Immature natural killer cell (primary cell): ENCODE results near the gene RBM28. TPM values are rescaled to one million over a fixed set of nuclear protein-coding genes. Genes with fewer than 3 reads are reported as not detected.
"Not testable (repeated sequence)": the region's sequence is repeated elsewhere in the genome, so short reads cannot be mapped to it uniquely, and the experiment has no call there.

Source experiments
- DNase-seq, 3 donors: peaks; one replicate each; pipeline ENCODE4 v3.0.0; 2022; ENCODE audit warnings: mixed read lengths in 1 of 3
- H3K27ac Mint-ChIP-seq, 6 donors: one replicate each; pipeline ENCODE4 v1.8.0; 2020; ENCODE audit warnings: mixed read lengths in 6 of 6, mild to moderate bottlenecking in 5 of 6, inconsistent platforms in 4 of 6, moderate library complexity in 3 of 6
- H3K27me3 Mint-ChIP-seq, 3 donors: one replicate each; pipeline ENCODE4 v1.8.0; 2020 to 2021; ENCODE audit warnings: low read depth in 3 of 3, mild to moderate bottlenecking in 3 of 3, mixed read lengths in 3 of 3, moderate library complexity in 3 of 3, inconsistent platforms in 1 of 3
- H3K36me3 Mint-ChIP-seq, 3 donors: one replicate each; pipeline ENCODE4 v1.8.0; 2020; ENCODE audit warnings: mixed read lengths in 3 of 3, inconsistent platforms in 2 of 3, mild to moderate bottlenecking in 2 of 3
- H3K4me1 Mint-ChIP-seq, 2 donors: one replicate each; pipeline ENCODE4 v1.8.0; 2020; ENCODE audit warnings: inconsistent platforms in 2 of 2, mild to moderate bottlenecking in 2 of 2, mixed read lengths in 2 of 2, moderate library complexity in 1 of 2
- H3K4me3 Mint-ChIP-seq, 5 donors: one replicate each; pipeline ENCODE4 v1.8.0; 2020; ENCODE audit warnings: mild to moderate bottlenecking in 5 of 5, mixed read lengths in 5 of 5, inconsistent platforms in 3 of 5, moderate library complexity in 3 of 5
- H3K9me3 Mint-ChIP-seq, 6 donors: one replicate each; pipeline ENCODE4 v1.8.0; 2020; ENCODE audit warnings: mild to moderate bottlenecking in 6 of 6, mixed read lengths in 6 of 6, inconsistent platforms in 4 of 6, moderate library complexity in 3 of 6
- polyA plus RNA-seq, 3 donors: library from polyadenylated mRNA; unstranded; fragments of 300-500 nt; fragmentation: Illumina TruSeq; gene quantifications; one replicate each; pipeline ENCODE4 v1.2.3, GENCODE V29; 2021

The RBM28 gene
- polyA plus RNA-seq, 3 donors from 2014 or later: 3.0 to 14.1 (median 7.5) TPM

DNA sequence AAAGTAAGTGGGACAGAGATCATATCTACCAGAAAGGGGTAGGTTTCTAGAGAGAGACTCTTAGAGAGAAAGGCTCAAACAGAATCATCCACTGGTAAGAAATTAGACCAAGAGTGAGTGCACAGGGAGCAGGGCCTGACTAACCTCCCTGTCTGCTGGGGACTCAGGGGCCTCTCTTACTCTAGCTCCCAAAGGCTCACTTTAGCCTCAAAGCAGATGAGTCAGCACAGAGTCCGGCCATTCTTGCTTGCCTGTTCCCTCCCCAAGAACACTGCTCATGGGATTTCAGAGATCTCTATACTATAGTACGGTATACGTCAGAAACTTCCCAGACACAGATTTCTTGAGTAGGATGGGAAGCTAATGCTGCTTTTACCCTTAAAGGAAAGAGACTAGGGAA is 32.7 kb downstream of the RBM28 start:
- Mint-ChIP-seq H3K36me3 (peaks cover 75 to 89% (median 78%) of the 10 kb centered on the region in 3 donors), H3K4me3 (no peak overlapping the region), H3K27me3 (peaks cover 0 to 5% (median 2%) of the 10 kb centered on the region in 3 donors), H3K27ac (peak overlapping the region in 2 of 6 donors; percentile 27 to 35), H3K4me1 (peaks cover 27 to 39% of the 10 kb centered on the region in 2 donors), H3K9me3 (no peaks in the 10 kb centered on the region)
- no peak for DNase-seq

DNA sequence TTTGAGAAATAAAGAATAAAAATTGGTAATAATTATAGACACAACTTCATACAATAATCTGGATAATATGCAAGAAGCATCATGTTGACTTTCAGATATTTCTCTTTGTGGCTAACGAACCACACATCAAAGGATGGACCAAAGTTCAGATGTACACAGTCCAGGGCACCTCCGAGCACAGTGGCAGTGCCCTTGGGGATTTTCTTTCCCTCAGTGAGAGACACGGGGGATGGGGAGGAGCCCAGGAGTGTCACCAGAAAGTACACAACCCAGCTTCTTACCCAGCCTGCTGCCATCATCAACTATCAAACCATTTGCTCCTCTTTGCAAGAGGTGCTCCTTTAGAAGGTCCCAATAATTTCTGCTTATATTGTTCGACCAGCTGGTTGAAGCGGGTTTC is 33.2 kb downstream of the RBM28 start:
- Mint-ChIP-seq H3K27ac (peak overlapping the region in 1 of 6 donors; percentile 27), H3K36me3 (peaks cover 75 to 89% (median 78%) of the 10 kb centered on the region in 3 donors), H3K27me3 (peaks cover 0 to 5% (median 0%) of the 10 kb centered on the region in 3 donors), H3K4me3 (no peak overlapping the region), H3K9me3 (no peaks in the 10 kb centered on the region), H3K4me1 (peaks cover 23 to 34% of the 10 kb centered on the region in 2 donors)
- DNase-seq: no peak

DNA sequence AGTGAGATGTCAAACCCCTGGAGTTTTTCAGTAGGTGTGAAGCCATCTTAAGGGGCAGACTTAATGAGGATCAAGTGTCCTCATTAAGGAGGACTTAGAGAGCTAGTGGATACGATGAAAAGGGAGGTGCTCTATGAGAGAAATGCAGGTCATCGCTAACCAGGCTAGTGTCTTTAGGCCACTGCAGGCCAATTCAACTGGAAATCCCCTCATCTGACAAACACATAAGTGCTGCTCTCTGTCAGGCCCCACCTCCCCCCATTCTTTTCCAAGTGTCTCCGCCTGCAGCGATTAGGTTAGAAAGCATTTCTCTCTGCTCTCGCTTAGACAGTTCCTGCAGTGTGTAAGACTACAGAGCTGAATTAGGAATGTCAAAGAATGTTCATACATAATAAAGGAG is 33.7 kb downstream of the RBM28 start:
- Mint-ChIP-seq H3K36me3 (peaks cover 75 to 90% (median 76%) of the 10 kb centered on the region in 3 donors), H3K4me1 (peaks cover 18 to 28% of the 10 kb centered on the region in 2 donors), H3K27me3 (peaks cover 0 to 5% (median 0%) of the 10 kb centered on the region in 3 donors), H3K9me3 (no peaks in the 10 kb centered on the region), H3K4me3 (no peak overlapping the region), H3K27ac (peak overlapping the region in 2 of 6 donors; percentile 22 to 25)
- DNase-seq: no peak

DNA sequence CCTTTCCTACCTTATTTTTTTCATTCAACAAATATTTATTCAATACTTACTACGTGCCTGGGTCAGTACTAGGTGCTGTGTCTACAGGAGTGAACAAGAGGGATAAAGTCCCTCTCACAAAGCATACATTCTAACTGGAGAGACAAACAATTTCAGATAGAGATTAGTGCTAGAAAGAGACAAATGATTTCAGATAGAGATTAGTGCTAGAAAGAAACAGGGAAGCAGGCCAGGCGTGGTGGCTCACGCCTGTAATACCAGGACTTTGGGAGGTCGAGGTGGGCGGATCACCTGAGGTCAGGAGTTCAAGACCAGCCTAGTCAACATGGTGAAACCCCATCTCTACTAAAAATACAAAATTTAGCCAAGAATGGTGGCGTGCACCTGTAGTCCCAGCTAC is 34.6 kb downstream of the RBM28 start:
- no peak for DNase-seq
- Mint-ChIP-seq H3K36me3 (peaks cover 67 to 84% (median 68%) of the 10 kb centered on the region in 3 donors), H3K27me3 (peaks cover 0 to 5% (median 0%) of the 10 kb centered on the region in 3 donors), H3K27ac (peak overlapping the region in 1 of 6 donors; percentile 9), H3K4me3 (no peak overlapping the region), H3K9me3 (no peaks in the 10 kb centered on the region), H3K4me1 (peaks cover 10 to 20% of the 10 kb centered on the region in 2 donors)

DNA sequence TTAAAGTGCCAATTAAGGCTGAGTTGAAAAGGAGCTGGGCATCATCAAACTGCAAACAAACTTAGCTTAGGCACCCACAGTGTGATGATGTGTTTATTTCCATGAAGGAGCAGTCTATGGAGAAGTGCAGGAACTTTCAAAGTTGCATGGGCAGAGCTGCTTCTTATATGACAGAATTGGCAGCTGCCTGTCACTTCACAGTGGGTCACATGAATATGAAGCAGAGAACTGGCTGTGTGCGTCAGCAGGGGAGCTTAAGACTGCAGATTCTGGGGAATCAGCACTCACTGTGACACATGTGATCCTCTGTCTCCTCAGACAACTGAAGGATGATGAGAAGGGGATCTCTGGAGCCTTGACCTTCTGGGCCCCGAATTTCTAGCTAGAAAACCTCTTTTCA is 36.6 kb downstream of the RBM28 start:
- Mint-ChIP-seq H3K27me3 (peaks cover 0 to 3% (median 0%) of the 10 kb centered on the region in 3 donors), H3K9me3 (no peaks in the 10 kb centered on the region), H3K27ac (peak overlapping the region in 4 of 6 donors; percentile 26 to 69 (median 63)), H3K4me1 (peaks cover 0 to under 1% of the 10 kb centered on the region in 2 donors), H3K4me3 (no peak overlapping the region), H3K36me3 (peaks cover 60 to 77% (median 61%) of the 10 kb centered on the region in 3 donors)
- no peak for DNase-seq

DNA sequence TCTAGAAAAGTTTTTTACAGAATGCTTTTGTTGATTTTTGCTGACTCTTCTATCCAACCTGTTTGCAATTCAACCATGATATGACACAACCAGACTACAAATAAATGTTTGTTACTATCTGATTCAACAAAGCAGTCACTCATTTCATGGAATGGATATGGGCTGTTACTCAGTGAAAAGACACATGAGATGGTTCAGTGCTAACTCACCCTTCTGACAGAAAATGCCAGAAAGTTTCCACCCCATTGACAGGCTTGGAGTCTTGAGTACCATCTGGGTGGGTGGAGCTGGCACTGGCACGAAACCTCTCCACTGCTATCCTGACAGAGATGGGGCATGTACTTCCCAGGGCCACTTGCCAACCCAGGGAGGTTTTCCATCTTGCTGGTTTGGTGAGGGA is 39.5 kb downstream of the RBM28 start:
- no peak for DNase-seq
- H3K4me1 Mint-ChIP-seq: peaks cover 0 to 4% of the 10 kb centered on the region in 2 donors
- peaks cover 0 to 3% (median 0%) of the 10 kb centered on the region in 3 donors for H3K27me3 Mint-ChIP-seq
- no peaks in the 10 kb centered on the region for H3K9me3 Mint-ChIP-seq
- no peak overlapping the region for H3K4me3 Mint-ChIP-seq
- H3K27ac Mint-ChIP-seq: peak overlapping the region in 1 of 6 donors; percentile 39
- H3K36me3 Mint-ChIP-seq: peaks cover 37 to 54% (median 39%) of the 10 kb centered on the region in 3 donors

DNA sequence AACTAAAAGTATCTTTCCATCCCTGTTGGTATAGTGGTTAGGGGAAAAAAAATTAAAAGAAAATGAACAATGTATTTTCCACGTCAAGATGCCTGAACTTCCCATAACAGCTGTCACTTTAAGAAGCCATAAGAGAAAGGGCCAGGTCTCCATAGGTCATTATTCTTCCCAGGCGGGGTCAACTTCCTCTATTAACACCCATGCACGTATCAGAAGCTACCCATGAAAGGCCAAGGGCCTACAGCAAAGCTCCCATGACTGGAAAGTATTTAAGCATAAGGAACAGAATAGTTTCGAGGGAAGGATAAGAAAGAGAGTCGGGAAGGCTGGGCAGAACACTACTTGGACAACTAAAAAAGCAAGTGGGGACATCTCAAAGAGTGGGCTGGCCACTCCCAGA is 40.1 kb downstream of the RBM28 start:
- peaks cover 32 to 50% (median 35%) of the 10 kb centered on the region in 3 donors for H3K36me3 Mint-ChIP-seq
- peaks cover 0 to 3% (median 0%) of the 10 kb centered on the region in 3 donors for H3K27me3 Mint-ChIP-seq
- peak overlapping the region in 1 of 6 donors; percentile 27 for H3K27ac Mint-ChIP-seq
- no peak for DNase-seq
- H3K4me1 Mint-ChIP-seq: peaks cover 2 to 9% of the 10 kb centered on the region in 2 donors
- H3K4me3 Mint-ChIP-seq: no peak overlapping the region
- H3K9me3 Mint-ChIP-seq: no peaks in the 10 kb centered on the region

DNA sequence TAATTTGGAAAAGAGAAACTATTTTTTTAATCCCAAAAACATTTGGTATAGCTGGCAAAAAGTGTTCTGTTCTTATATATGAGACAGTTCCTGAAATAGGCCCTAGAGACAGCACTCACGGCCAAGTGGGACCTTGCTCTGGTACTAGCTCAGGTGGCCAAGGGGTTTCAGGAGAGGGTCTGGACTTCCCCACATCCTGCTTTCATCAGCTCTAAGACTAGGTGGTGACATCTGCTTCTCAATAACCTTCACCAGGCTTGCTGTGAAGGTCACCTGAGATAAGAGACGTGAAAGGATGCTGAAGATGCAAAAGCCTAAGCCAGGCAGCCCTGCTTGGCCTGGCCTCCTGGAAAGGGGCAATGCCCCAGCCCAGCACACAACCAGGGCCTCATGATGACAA is 40.6 kb downstream of the RBM28 start:
- H3K36me3 Mint-ChIP-seq: peaks cover 28 to 46% (median 30%) of the 10 kb centered on the region in 3 donors

DNA sequence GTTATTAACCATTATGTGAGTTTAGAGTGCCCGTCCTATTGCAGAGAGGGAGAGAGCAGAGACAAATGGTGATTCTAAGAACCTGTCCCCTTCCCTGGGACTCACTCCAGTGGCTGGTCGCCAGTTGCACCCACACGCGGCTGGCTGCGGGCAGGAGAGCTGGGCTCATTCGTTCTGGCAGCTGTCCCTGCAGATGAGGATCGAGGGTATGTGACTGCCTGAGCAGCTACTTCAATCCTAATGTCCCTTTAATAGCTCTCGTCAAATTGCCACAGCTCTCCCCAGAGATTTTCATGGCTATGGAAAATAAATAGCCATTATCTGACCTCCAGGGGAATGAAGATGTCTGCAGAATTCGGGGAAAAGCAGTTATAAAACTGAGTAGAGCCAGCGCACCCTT is 41.6 kb downstream of the RBM28 start:
- no peak overlapping the region for H3K4me3 Mint-ChIP-seq
- H3K36me3 Mint-ChIP-seq: peaks cover 20 to 36% (median 23%) of the 10 kb centered on the region in 3 donors
- H3K4me1 Mint-ChIP-seq: peaks cover 6 to 16% of the 10 kb centered on the region in 2 donors
- H3K27ac Mint-ChIP-seq: peak overlapping the region in 1 of 6 donors; percentile 31
- DNase-seq: no peak
- H3K27me3 Mint-ChIP-seq: no peaks in the 10 kb centered on the region
- no peaks in the 10 kb centered on the region for H3K9me3 Mint-ChIP-seq

More for the DNA sequence above, 40.6 kb downstream of the RBM28 start:
- H3K27me3 Mint-ChIP-seq: peaks cover 0 to 3% (median 0%) of the 10 kb centered on the region in 3 donors
- no peak overlapping the region for H3K4me3 Mint-ChIP-seq
- H3K27ac Mint-ChIP-seq: peak overlapping the region in 1 of 6 donors; percentile 29
- peaks cover 5 to 15% of the 10 kb centered on the region in 2 donors for H3K4me1 Mint-ChIP-seq
- H3K9me3 Mint-ChIP-seq: no peaks in the 10 kb centered on the region
- DNase-seq: no peak

DNA sequence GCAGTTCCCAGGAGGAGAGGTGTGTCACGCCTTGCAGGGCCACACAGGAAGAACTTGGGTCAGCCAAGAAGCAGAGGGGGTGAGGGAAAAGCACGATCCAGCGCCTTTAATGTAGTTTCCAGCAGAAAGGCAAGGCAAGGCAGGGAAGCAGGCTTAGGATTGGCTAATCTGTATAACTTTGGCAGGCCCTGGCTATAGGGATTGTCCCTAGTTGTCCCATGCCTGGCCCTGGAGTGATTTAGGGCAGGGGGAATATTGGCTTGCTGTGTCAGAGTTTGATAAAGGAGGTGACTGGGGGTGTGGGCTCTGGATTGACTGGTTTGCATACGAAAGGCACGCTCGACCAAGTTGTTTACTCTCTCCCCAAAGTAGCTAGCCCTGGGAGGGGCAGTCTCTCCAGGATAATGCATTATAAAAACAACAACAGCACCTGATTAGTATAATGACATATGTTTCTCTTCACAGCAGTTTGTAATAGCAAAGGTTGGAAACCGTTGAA is 44.5 kb downstream of the RBM28 start:
- Mint-ChIP-seq H3K27me3 (no peaks in the 10 kb centered on the region), H3K27ac (peak overlapping the region in 2 of 6 donors; percentile 53 to 58), H3K36me3 (peaks cover 4 to 13% (median 4%) of the 10 kb centered on the region in 3 donors), H3K4me3 (peak overlapping the region in 1 of 5 donors; percentile 58), H3K9me3 (peaks cover 0 to 2% (median 0%) of the 10 kb centered on the region in 6 donors), H3K4me1 (peaks cover 6 to 16% of the 10 kb centered on the region in 2 donors)
- no peak for DNase-seq

DNA sequence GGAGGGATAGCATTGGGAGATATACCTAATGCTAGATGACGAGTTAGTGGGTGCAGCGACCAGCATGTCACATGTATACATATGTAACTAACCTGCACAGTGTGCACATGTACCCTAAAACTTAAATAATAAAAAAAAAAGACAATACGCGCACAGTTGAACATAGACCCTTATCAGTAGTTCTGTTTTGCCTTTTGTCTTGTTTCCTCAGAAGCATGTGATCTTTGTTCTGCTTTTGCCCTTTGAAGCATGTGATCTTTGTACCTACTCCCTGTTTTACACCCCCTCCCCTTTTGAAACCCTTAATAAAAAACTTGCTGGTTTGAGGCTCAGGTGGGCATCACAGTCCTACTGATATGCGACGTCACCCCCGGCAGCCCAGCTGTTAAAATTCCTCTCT is 45.7 kb downstream of the RBM28 start:
- DNase-seq, H3K27me3 Mint-ChIP-seq, H3K9me3 Mint-ChIP-seq: not testable (repeated sequence)
- Mint-ChIP-seq H3K27ac (peak overlapping the region in 3 of 6 donors; percentile 7 to 41 (median 34)), H3K4me3 (peak overlapping the region in 1 of 5 donors; percentile 58), H3K4me1 (peaks cover 6 to 16% of the 10 kb centered on the region in 2 donors), H3K36me3 (peaks cover 0 to 11% (median 4%) of the 10 kb centered on the region in 3 donors)

DNA sequence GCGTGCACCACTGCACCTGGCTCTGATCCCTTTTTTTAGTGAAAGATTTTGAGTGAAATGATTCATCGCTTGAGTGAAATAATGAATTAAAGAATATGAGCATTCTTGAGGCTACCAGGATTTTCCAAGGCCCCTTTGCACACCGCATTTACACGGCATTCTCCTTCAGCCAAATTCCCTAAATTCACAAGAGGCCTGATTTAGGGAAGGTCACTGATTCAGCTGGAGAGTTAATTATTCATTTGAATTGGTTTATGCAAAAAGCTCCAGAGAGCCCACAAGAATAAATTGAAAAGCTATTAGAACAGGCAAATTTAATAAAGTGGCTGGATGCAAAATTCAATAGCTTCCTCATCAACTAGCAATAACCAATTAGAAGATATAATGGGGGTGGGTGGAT is 56.2 kb downstream of the RBM28 start:
- no peaks in the 10 kb centered on the region for H3K27me3 Mint-ChIP-seq
- no peak overlapping the region for H3K27ac Mint-ChIP-seq
- H3K9me3 Mint-ChIP-seq: peaks cover 0 to 8% (median 5%) of the 10 kb centered on the region in 6 donors
- no peak overlapping the region for H3K4me3 Mint-ChIP-seq
- DNase-seq: no peak
- peaks cover 13 to 38% (median 36%) of the 10 kb centered on the region in 3 donors for H3K36me3 Mint-ChIP-seq
- no peaks in the 10 kb centered on the region for H3K4me1 Mint-ChIP-seq

DNA sequence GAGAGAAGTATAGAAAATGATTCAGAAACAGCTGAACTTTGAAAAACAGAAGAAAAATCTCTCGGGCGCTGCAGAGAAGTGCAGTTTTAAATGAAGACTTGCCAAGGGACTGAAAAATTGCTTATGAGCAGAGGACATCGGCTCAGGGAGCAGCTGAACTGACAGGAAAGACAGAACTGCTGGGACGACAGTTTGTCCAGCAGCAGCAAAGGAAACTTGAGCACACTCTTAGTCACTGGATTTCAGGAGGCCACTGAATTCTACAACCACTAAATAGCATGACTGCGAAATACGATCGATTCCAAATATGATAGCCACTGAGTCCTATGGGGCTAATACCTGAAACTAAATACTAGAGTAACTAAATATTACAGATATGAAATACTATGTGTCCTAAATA is 59.6 kb downstream of the RBM28 start:
- Mint-ChIP-seq H3K27me3 (peaks cover 0 to 2% (median 0%) of the 10 kb centered on the region in 3 donors), H3K36me3 (peaks cover 20 to 33% (median 26%) of the 10 kb centered on the region in 3 donors), H3K9me3 (peaks cover 6 to 16% (median 10%) of the 10 kb centered on the region in 6 donors)

DNA sequence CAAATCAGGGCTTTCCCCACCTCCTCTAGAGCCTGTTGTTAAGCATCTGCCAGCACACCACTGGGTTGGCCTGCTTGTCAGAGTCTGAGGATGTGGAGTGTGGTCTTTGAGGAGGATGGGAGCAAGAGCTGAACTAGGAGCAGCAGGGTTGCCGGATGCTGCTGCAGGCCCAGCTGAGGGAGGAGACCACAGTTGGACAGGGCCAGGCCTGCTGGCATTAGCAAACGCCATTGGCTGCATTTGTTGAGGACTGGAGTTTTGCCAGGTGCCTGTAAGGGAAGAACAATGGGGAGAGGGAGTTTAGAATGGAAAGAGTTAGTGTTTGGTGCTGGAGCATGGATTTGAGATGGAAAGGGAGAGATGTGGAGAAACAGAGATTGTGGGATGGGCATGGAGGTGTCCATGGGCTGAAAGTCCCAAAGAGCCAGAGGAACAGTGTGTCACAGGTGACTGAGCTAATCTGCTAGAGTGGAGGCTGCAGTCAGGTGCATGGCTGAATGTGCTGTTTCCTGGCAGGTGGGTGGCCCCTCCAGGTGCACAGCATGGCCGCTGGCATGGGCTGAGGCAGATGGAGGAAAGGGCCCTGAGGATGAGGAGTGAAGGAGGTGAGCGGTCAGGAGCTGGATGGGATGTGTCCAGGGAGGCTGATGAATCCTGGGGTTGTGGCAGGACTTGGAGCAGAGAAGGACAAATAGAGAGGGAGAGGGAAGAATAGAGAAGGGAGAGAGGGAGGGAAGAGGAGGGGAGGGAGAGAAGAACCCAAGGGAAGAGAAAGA is 61.9 kb downstream of the RBM28 start:
- Mint-ChIP-seq H3K9me3 (peaks cover 11 to 22% (median 18%) of the 10 kb centered on the region in 6 donors), H3K27me3 (peaks cover 0 to 2% (median 0%) of the 10 kb centered on the region in 3 donors), H3K4me1 (no peaks in the 10 kb centered on the region), H3K27ac (no peak overlapping the region), H3K36me3 (peaks cover 15 to 36% (median 27%) of the 10 kb centered on the region in 3 donors), H3K4me3 (no peak overlapping the region)
- no peak for DNase-seq

More for the DNA sequence above, 59.6 kb downstream of the RBM28 start:
- no peak for DNase-seq
- Mint-ChIP-seq H3K27ac (peak overlapping the region in 1 of 6 donors; percentile 59), H3K4me1 (no peaks in the 10 kb centered on the region), H3K4me3 (no peak overlapping the region)
